Measurements from ENCODE around the gene PTGIR. TPM values are rescaled to one million over a fixed set of nuclear protein-coding genes. Genes with fewer than 3 reads are reported as not detected.

PTGIR gene
- total RNA-seq, 1 experiment from 2014 or later = not detected

- H3K27ac Mint-ChIP-seq (ENCODE audit: low read depth, unreplicated experiment) = no peak overlapping the region
- no peaks in the 10 kb centered on the region for H3K4me1 Mint-ChIP-seq (ENCODE audit: insufficient read depth, unreplicated experiment)
- H3K36me3 Mint-ChIP-seq (ENCODE audit: insufficient read depth, unreplicated experiment) = peaks cover 54% of the 10 kb centered on the region
- no peak for DNase-seq (ENCODE audit: unreplicated experiment)
- POLR2A ChIA-PET = interaction anchor here (0.6 to 2.5 kb wide), 2 partner anchors 8 to 300 kb away, joined by 3 to 16 read pairs; partner anchors contain the start of gene CALM3
- H3K4me3 Mint-ChIP-seq (ENCODE audit: unreplicated experiment) = no peak overlapping the region
- no peaks in the 10 kb centered on the region for H3K9me3 Mint-ChIP-seq (ENCODE audit: unreplicated experiment)
- CTCF ChIA-PET = interaction anchor here (0.6 kb wide), 1 partner anchor 18 kb away, joined by 3 read pairs; no protein-coding TSS in a partner anchor
- no peaks in the 10 kb centered on the region for H3K27me3 Mint-ChIP-seq (ENCODE audit: insufficient read depth, unreplicated experiment)
- BruUV-seq (replicated peaks) = no TSS peak
- intact Hi-C loops (cut with micrococcal nuclease) = no loop called here
- TF ChIP-seq CTCF (IDR thresholded peaks at IDR 0.05; ENCODE audit: unreplicated experiment) = no peak
Measured at GRCh38 chr19:46609511-46610412, 15.1 kb downstream of the PTGIR start.

- TF ChIP-seq CTCF (IDR thresholded peaks at IDR 0.05; ENCODE audit: unreplicated experiment) = no peak
- intact Hi-C loops (cut with micrococcal nuclease) = no loop called here
- no peak for DNase-seq (ENCODE audit: unreplicated experiment)
- TSS peak; percentile 55 for BruUV-seq (replicated peaks)
- Mint-ChIP-seq H3K27ac (ENCODE audit: low read depth, unreplicated experiment) (no peak overlapping the region), H3K36me3 (ENCODE audit: insufficient read depth, unreplicated experiment) (peaks cover 54% of the 10 kb centered on the region), H3K9me3 (ENCODE audit: unreplicated experiment) (no peaks in the 10 kb centered on the region), H3K4me3 (ENCODE audit: unreplicated experiment) (no peak overlapping the region), H3K4me1 (ENCODE audit: insufficient read depth, unreplicated experiment) (no peaks in the 10 kb centered on the region), H3K27me3 (ENCODE audit: insufficient read depth, unreplicated experiment) (no peaks in the 10 kb centered on the region)
- ChIA-PET CTCF (interaction anchor here (0.6 to 1.4 kb wide), 2 partner anchors 21 to 54 kb away, joined by 3 read pairs; no protein-coding TSS in a partner anchor), POLR2A (interaction anchor here (0.6 kb wide), 1 partner anchor 299 kb away, joined by 3 read pairs; no protein-coding TSS in a partner anchor)
Measured at GRCh38 chr19:46608581-46609345, 16.1 kb downstream of the PTGIR start.

GRCh38 chr19:46608178-46608577 lies 16.7 kb downstream of the PTGIR start:
- no peaks in the 10 kb centered on the region for H3K4me1 Mint-ChIP-seq (ENCODE audit: insufficient read depth, unreplicated experiment)
- TF ChIP-seq CTCF (IDR thresholded peaks at IDR 0.05; ENCODE audit: unreplicated experiment) = no peak
- ChIA-PET POLR2A (no interaction called here), CTCF (interaction anchor here (0.6 to 4.3 kb wide), 3 partner anchors 9 to 54 kb away, joined by 3 to 25 read pairs (median 3); no protein-coding TSS in a partner anchor)
- H3K36me3 Mint-ChIP-seq (ENCODE audit: insufficient read depth, unreplicated experiment) = peaks cover 54% of the 10 kb centered on the region
- no peak for DNase-seq (ENCODE audit: unreplicated experiment)
- no peaks in the 10 kb centered on the region for H3K9me3 Mint-ChIP-seq (ENCODE audit: unreplicated experiment)
- intact Hi-C loops (cut with micrococcal nuclease) = no loop called here
- no peak overlapping the region for H3K27ac Mint-ChIP-seq (ENCODE audit: low read depth, unreplicated experiment)
- BruUV-seq (replicated peaks) = no TSS peak
- H3K4me3 Mint-ChIP-seq (ENCODE audit: unreplicated experiment) = no peak overlapping the region
- no peaks in the 10 kb centered on the region for H3K27me3 Mint-ChIP-seq (ENCODE audit: insufficient read depth, unreplicated experiment)

- no peak for DNase-seq (ENCODE audit: unreplicated experiment)
- ChIA-PET CTCF (interaction anchor here (1.4 to 4.3 kb wide), 2 partner anchors 10 to 55 kb away, joined by 3 to 25 read pairs; no protein-coding TSS in a partner anchor), POLR2A (interaction anchor here (1.1 kb wide), 1 partner anchor 54 kb away, joined by 3 read pairs; no protein-coding TSS in a partner anchor)
- TF ChIP-seq CTCF (IDR thresholded peaks at IDR 0.05; ENCODE audit: unreplicated experiment) = no peak
- no peaks in the 10 kb centered on the region for H3K4me1 Mint-ChIP-seq (ENCODE audit: insufficient read depth, unreplicated experiment)
- intact Hi-C loops (cut with micrococcal nuclease) = no loop called here
- H3K36me3 Mint-ChIP-seq (ENCODE audit: insufficient read depth, unreplicated experiment) = peaks cover 54% of the 10 kb centered on the region
- H3K9me3 Mint-ChIP-seq (ENCODE audit: unreplicated experiment) = no peaks in the 10 kb centered on the region
- H3K27ac Mint-ChIP-seq (ENCODE audit: low read depth, unreplicated experiment) = no peak overlapping the region
- H3K27me3 Mint-ChIP-seq (ENCODE audit: insufficient read depth, unreplicated experiment) = no peaks in the 10 kb centered on the region
- BruUV-seq (replicated peaks) = no TSS peak
- no peak overlapping the region for H3K4me3 Mint-ChIP-seq (ENCODE audit: unreplicated experiment)
Measured at GRCh38 chr19:46607448-46607841, 17.4 kb downstream of the PTGIR start.
